Measurements from ENCODE around the gene SLC26A11.
"Not testable (repeated sequence)": the region's sequence is repeated elsewhere in the genome, so short reads cannot be mapped to it uniquely, and the experiment has no call there.

The SLC26A11 gene

DNA sequence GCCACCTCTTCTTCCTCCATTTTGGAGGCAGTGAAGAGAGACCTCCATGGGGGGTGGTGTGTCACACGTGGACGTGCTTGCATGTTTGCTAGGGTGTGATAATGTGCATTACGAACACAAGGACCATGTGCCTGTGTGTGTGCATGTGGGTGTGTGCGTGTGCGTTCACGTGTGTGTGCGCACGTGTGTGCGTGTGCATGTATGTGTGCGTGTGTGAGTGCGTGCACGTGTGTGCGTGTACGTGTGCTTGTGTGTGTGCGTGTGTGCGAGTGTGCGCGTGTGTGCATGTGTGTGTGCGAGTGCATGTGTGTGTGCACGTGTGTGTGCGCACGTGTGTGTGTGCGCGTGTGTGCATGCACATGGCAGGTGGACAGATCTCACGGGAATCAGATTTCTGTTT is 69.9 kb downstream of the SLC26A11 start:
- FAIRE-seq, result no peak
- no peak for DNase-seq (ENCODE audit: insufficient read length, low spot score)
- no peak for TF ChIP-seq POLR2A (IDR thresholded peaks at IDR 0.05; ENCODE audit: low read depth, low read length)

DNA sequence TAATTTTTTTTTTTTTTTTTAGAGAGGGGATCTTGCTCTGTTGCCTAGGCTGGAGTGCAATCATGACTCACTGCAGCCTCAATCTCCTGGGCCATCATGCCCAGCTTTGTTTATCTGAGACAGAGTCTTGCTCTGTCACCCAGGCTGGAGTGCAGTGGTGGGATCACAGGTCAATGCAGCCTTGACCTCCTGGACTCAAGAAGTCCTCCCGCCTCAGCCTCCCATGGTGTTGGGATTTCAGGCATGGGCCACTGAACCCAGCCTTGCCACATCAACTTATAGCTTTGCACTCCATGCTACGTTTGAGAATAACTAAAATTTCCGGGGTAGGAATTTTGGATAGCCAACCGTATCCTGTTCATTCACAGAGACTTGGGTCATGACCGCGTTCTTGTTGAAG is 71.0 kb downstream of the SLC26A11 start:
- TF ChIP-seq POLR2A (IDR thresholded peaks at IDR 0.05; ENCODE audit: low read depth, low read length), result no peak
- DNase-seq (ENCODE audit: insufficient read length, low spot score) (no peak), FAIRE-seq (no peak)

DNA sequence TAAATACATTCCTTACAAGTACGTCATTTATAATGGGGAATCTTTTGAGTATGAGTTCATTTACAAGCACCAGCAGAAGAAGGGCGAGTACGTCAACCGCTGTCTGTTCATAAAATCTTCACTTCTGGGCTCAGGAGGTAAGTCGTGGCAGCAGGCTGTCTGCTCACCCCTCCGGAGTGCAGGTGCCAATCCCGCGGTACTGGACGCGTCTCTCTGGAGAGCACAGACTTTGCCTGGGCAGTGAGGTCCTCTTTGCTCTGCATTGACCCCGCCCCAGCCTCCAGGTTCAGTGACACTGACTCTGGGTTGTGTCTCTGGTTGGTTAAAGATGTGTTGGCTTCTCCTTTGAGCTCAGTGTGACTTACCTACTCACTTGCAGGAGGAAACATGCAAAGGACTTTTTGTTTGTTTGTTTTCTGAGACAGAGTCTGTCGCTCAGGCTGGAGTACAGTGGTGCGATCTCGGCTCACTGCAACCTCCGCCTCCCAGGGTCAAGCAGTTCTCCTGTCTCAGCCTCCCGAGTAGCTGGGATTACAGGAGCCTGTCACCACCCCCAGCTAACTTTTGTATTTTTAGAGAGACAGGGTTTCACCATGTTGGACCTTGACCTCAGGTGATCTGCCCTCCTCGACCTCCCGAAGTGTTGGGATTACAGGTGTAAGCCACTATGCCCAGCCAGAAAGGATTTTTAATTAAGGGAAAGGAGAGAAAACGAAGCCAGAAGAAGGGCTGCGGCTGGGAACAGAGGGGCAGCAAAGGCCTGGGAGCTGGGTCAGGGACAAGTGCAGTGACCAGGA is 71.7 kb downstream of the SLC26A11 start:
- FAIRE-seq (no peak), DNase-seq (ENCODE audit: insufficient read length, low spot score) (no peak)
- no peak for TF ChIP-seq POLR2A (IDR thresholded peaks at IDR 0.05; ENCODE audit: low read depth, low read length)

DNA sequence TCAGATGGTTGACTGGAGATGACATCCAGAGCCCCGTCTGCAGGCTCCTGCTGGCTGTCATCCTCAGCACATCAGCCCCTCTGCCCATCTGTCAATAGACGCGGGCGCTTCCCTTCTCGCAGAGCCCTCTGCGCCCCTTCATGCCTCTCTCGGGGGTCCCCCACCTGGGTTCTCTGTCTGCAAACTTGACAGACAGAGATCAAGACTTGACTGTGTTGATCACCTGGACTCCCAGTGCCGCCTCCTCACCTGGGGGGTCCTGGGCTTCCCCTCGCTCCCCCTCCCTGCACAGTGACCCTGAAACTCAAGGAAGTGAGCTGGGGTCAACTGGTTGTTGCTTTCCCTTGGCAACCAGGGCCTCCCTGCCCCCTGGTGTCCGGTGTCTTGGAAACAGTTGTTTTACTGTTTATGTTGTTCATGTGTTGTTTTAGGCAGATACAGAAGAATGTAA is 72.3 kb downstream of the SLC26A11 start:
- FAIRE-seq (no peak), DNase-seq (ENCODE audit: insufficient read length, low spot score) (no peak)
- no peak for TF ChIP-seq POLR2A (IDR thresholded peaks at IDR 0.05; ENCODE audit: low read depth, low read length)

DNA sequence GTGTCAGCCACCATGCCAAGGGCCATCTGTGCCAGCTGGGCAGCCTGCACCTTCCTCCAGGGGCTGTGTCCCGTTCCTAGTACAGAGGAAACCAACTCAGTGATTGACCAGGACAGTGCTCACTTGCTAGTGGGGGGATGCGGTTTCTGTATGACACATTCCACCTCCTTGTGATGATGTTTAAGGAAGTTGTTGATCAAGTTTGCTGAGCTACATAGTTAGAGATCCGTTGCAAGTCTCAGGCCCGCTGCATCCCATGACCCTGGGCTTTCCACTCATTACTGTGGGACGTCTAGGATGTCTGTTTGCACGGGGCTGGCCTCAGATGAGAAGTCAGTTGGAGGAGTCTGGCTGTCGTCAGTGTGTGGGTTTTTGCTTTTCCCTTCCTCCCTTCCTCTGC is 74.0 kb downstream of the SLC26A11 start:
- TF ChIP-seq POLR2A (IDR thresholded peaks at IDR 0.05; ENCODE audit: low read depth, low read length), result no peak
- no peak for FAIRE-seq
- no peak for DNase-seq (ENCODE audit: insufficient read length, low spot score)

DNA sequence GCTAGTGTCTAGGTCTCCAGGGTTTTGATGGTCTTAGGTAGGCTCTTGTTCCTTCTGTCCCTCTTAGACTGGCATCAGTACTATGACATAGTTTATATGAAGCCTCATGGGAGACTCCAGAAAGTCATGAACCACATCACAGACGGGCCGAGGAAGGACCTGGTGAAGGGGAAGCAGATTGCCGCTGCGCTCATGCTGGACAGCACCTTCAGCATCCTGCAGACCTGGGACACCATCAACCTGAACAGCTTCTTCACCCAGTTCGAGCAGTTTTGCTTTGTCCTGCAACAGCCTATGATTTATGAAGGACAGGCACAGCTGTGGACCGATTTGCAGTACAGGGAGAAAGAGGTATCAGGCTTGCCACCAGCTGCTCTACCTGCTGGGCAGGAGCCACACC is 74.4 kb downstream of the SLC26A11 start:
- no peak for TF ChIP-seq POLR2A (IDR thresholded peaks at IDR 0.05; ENCODE audit: low read depth, low read length)
- FAIRE-seq (no peak), DNase-seq (ENCODE audit: insufficient read length, low spot score) (no peak)

DNA sequence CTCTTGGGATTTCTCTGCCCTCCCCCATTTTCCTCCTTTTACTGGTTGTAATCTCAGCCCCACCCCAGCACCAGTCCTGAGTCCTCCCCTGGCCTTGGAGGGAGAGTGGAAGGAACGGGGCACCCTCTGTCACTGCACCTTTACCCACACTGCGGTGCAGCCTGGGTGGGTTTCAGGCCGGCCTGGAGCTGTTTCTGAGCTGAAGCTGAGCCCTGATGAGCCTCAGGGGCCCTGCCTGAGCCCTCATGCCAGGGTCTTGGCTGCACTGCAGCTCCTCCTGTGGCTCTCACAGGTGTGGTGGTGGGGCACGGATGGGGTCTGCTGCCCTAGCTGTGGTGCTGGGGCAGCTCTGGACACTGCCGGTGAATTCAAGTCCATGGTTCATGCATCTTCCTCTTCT is 74.9 kb downstream of the SLC26A11 start:
- DNase-seq (ENCODE audit: insufficient read length, low spot score), result no peak
- no peak for TF ChIP-seq POLR2A (IDR thresholded peaks at IDR 0.05; ENCODE audit: low read depth, low read length)
- no peak for FAIRE-seq

DNA sequence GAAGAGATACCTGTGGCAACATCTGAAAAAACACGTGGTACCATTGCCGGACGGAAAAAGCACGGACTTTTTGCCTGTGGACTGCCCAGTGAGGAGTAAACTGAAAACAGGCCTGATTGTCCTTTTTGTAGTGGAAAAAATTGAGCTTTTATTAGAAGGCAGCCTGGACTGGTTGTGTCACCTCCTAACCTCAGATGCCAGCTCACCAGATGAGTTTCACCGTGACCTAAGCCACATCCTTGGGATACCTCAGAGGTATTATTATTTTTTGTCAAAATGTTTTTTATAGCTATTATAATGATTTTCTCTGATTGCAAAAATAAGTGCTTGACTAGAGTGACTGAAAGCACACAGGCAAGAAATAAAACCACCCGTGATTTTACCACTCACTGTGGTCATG is 75.3 kb downstream of the SLC26A11 start:
- TF ChIP-seq POLR2A (IDR thresholded peaks at IDR 0.05; ENCODE audit: low read depth, low read length), result no peak
- DNase-seq (ENCODE audit: insufficient read length, low spot score) (no peak), FAIRE-seq (no peak)

DNA sequence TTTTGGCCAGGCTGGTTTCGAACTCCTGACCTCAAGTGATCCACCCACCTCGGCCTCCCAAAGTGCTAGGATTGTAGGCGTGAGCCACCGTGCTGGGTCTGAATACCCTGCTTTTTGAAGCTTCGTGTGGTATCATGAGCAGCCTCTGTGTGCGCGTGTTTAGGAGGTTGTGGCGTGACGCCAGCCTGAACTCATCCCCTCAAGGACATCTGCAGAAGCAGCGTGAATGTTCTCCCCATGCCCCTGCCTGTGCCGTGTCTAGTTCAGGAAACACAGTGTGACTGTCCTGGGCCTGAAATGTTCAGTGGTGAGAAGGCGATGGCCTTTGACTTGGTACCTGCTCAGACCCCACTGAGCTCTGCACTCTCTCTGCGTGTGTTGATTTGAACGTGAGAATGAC is 76.0 kb downstream of the SLC26A11 start:
- TF ChIP-seq POLR2A (IDR thresholded peaks at IDR 0.05; ENCODE audit: low read depth, low read length), result no peak
- FAIRE-seq, result no peak
- DNase-seq (ENCODE audit: insufficient read length, low spot score), result no peak

DNA sequence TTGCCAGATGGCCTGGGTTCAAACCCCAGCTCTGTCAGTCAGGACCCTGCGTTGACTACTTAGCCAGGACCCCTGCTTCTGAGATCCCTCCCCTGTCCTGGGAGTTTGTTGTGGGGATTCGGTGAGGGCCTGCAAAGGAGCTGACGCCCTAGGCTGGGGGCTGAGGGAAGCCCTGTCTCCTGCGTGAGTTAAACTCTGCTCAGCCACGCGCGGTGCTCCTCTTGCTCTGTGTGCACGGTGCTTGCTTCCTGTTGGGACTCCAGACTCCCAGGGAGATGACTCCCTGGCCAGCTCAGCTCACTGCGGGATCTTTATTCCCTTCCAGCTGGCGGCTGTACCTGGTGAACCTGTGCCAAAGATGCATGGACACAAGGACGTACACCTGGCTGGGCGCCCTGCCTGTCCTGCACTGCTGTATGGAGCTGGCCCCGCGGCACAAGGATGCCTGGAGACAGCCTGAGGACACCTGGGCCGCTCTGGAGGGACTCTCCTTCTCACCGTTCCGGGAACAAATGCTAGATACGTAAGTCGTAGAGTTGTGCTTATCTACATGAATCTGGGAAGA is 77.9 kb downstream of the SLC26A11 start:
- FAIRE-seq (no peak), DNase-seq (ENCODE audit: insufficient read length, low spot score) (no peak)
- no peak for TF ChIP-seq POLR2A (IDR thresholded peaks at IDR 0.05; ENCODE audit: low read depth, low read length)

DNA sequence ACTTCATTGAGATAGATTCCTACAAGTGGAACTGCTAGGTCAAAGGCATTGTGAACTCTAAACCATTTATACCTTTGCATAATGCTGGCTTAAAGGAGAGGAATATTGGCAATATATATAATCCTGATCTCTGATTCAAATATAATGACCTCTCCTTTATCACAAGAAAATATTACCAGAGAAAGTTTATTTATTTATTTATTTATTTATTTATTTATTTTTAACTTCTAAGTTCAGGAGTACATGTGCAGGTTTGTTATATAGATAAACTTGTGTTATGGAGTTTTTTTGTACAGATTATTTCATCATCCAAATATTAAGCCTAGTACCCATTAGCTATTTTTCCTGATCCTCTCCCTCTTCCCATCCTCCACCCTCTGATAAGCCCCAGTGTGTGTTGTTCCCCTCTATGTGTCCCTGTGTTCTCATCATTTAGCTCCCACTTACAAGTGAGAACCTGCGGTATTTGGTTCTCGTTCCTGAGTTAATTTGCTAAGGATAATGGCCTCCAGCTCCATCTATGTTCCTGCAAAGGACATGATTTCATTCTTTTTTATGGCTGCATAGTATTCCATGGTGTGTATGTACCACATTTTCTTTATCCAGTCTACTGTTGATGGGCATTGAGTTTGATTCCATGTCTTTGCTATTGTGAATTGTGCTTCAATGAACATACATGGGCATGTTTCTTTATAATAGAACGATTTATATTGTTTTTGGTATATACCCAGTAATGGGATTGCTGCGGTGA is 79.3 kb downstream of the SLC26A11 start:
- not testable (repeated sequence) for DNase-seq (ENCODE audit: insufficient read length, low spot score); FAIRE-seq

DNA sequence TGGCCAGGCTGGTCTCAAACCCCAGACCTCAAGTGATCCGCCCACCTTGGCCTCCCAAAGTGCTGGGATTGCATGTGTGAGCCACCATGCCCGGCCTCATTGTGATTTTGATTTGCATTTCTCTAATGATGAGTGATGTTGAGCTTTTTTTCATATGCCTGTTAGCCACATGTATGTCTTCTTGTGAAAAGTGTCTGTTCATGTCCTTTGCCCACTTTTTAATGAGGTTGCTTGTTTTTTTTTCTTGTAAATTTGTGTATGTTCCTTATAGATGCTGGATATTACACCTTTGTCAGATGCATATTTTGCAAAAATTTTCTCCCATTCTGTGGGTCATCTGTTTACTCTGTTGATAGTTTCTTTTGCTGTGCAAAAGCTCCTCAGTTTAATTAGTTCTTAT is 80.5 kb downstream of the SLC26A11 start:
- FAIRE-seq, result not testable (repeated sequence)

More for the DNA sequence above, 80.5 kb downstream of the SLC26A11 start:
- not testable (repeated sequence) for DNase-seq (ENCODE audit: insufficient read length, low spot score)

Measured in H54 (cell line).